Measurements from ENCODE around the gene EYA2. TPM values are rescaled to one million over a fixed set of nuclear protein-coding genes. Genes with fewer than 3 reads are reported as not detected.

Gene EYA2
- total RNA-seq, 1 experiment from 2014 or later: not detected

DNA sequence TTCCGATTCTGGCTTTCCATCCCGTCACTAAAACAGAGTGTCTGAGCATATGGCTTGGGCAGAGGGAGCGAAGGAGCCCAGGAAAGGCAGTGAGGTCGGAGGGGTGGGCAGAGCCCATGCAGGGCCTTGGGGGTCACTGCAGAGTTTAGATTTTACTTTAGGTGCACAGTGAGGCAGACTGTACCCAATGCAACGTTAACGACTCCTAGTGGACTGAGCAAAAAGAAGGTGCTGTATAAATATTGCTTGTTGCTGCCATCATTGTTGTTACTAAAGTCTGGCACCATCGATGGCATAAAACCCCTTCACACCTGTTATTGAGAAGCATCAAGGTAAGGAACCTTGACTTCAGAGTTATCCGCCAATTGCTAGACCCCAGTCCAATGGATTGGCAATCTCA, 119.0 kb downstream of the EYA2 start:
- no TSS peak for BruUV-seq (replicated peaks)
- no peak overlapping the region for H3K27ac ChIP-seq (ENCODE audit: low read depth, low read length, poor library complexity, severe bottlenecking)
- CTCF ChIA-PET: no interaction called here
- no peaks in the 10 kb centered on the region for H3K36me3 ChIP-seq (ENCODE audit: insufficient read depth, low read length, poor library complexity, severe bottlenecking)
- POLR2A ChIA-PET (ENCODE audit: low non-redundant PET): no interaction called here
- no peak for DNase-seq (ENCODE audit: low spot score)
- intact Hi-C loops (cut with micrococcal nuclease; ENCODE audit: unreplicated experiment): no loop called here
- H3K9me3 ChIP-seq (ENCODE audit: low read depth, low read length, poor library complexity, severe bottlenecking): no peaks in the 10 kb centered on the region
- TF ChIP-seq EZH2 (IDR thresholded peaks at IDR 0.05; ENCODE audit: borderline replicate concordance, low read depth, low read length, poor library complexity, severe bottlenecking) (no peak), CTCF (conservative IDR thresholded peaks at IDR 0.05; ENCODE audit: low read depth, low read length) (no peak)
- H3K27me3 ChIP-seq (replicated peaks; ENCODE audit: insufficient read depth, low read depth, low read length, poor library complexity): peaks cover 8% of the 10 kb centered on the region
- H3K4me1 ChIP-seq (ENCODE audit: insufficient read depth, low read length, poor library complexity, severe bottlenecking): no peaks in the 10 kb centered on the region
- H3K4me3 ChIP-seq (ENCODE audit: low read depth, low read length, poor library complexity, severe bottlenecking): no peak overlapping the region

- Histone ChIP-seq H3K4me1 (ENCODE audit: insufficient read depth, low read length, poor library complexity, severe bottlenecking) (no peaks in the 10 kb centered on the region), H3K27me3 (replicated peaks; ENCODE audit: insufficient read depth, low read depth, low read length, poor library complexity) (peaks cover 13% of the 10 kb centered on the region), H3K27ac (ENCODE audit: low read depth, low read length, poor library complexity, severe bottlenecking) (no peak overlapping the region), H3K9me3 (ENCODE audit: low read depth, low read length, poor library complexity, severe bottlenecking) (no peaks in the 10 kb centered on the region), H3K36me3 (ENCODE audit: insufficient read depth, low read length, poor library complexity, severe bottlenecking) (no peaks in the 10 kb centered on the region), H3K4me3 (ENCODE audit: low read depth, low read length, poor library complexity, severe bottlenecking) (no peak overlapping the region)
- ChIA-PET CTCF (no interaction called here), POLR2A (ENCODE audit: low non-redundant PET) (no interaction called here)
- BruUV-seq (replicated peaks): no TSS peak
- DNase-seq (ENCODE audit: low spot score): no peak
- intact Hi-C loops (cut with micrococcal nuclease; ENCODE audit: unreplicated experiment): no loop called here
- TF ChIP-seq EZH2 (IDR thresholded peaks at IDR 0.05; ENCODE audit: borderline replicate concordance, low read depth, low read length, poor library complexity, severe bottlenecking): no peak
Measured at GRCh38 chr20:47016068-47016664, 121.5 kb downstream of the EYA2 start.

- Histone ChIP-seq H3K4me3 (ENCODE audit: low read depth, low read length, poor library complexity, severe bottlenecking) (no peak overlapping the region), H3K9me3 (ENCODE audit: low read depth, low read length, poor library complexity, severe bottlenecking) (no peaks in the 10 kb centered on the region), H3K27me3 (replicated peaks; ENCODE audit: insufficient read depth, low read depth, low read length, poor library complexity) (peaks cover 25% of the 10 kb centered on the region), H3K4me1 (ENCODE audit: insufficient read depth, low read length, poor library complexity, severe bottlenecking) (no peaks in the 10 kb centered on the region), H3K36me3 (ENCODE audit: insufficient read depth, low read length, poor library complexity, severe bottlenecking) (no peaks in the 10 kb centered on the region), H3K27ac (ENCODE audit: low read depth, low read length, poor library complexity, severe bottlenecking) (no peak overlapping the region)
- no peak for TF ChIP-seq CTCF (conservative IDR thresholded peaks at IDR 0.05; ENCODE audit: low read depth, low read length)
- no peak for TF ChIP-seq EZH2 (IDR thresholded peaks at IDR 0.05; ENCODE audit: borderline replicate concordance, low read depth, low read length, poor library complexity, severe bottlenecking)
- BruUV-seq (replicated peaks): no TSS peak
- DNase-seq (ENCODE audit: low spot score): no peak
- intact Hi-C loops (cut with micrococcal nuclease; ENCODE audit: unreplicated experiment): no loop called here
- CTCF ChIA-PET: no interaction called here
- POLR2A ChIA-PET (ENCODE audit: low non-redundant PET): no interaction called here
Measured at GRCh38 chr20:47018381-47018780, 123.7 kb downstream of the EYA2 start.

All from A673 (cell line).